Skeletal muscle cell (primary cell): ENCODE measurements around the gene CYFIP1.
"Not testable (repeated sequence)": the region's sequence is repeated elsewhere in the genome, so short reads cannot be mapped to it uniquely, and the experiment has no call there.

ENCODE experiments used
- DNase-seq: peaks from one replicate; pipeline ENCODE4 v3.0.0-alpha.2; 2010; ENCODE audit warnings: low read depth
- H3K4me3 ChIP-seq: 2 replicates; pipeline ENCODE4 v1.5.1; 2011; ENCODE audit warnings: low read depth, mild to moderate bottlenecking, control low read depth, low read length, moderate library complexity

Gene CYFIP1

GRCh38 chr15:22980189-22981050 lies at the start of gene CYFIP1:
Gene CYFIP1 (minus strand): TSS chr15:22980368. CDS start chr15:22947285, 33,083 bp downstream.
- DNase-seq: peak; percentile 57
- H3K4me3 ChIP-seq: peak within 1 kb of the TSS; percentile 92

- DNase-seq: no peak
Measured at GRCh38 chr15:23026218-23026617, 46.0 kb upstream of the CYFIP1 start.

GRCh38 chr15:23022156-23022555 lies 42.0 kb upstream of the CYFIP1 start:
- DNase-seq: no peak
- H3K4me3 ChIP-seq: no peak overlapping the region

More at GRCh38 chr15:23026218-23026617, 46.0 kb upstream of the CYFIP1 start:
- H3K4me3 ChIP-seq: no peak overlapping the region

GRCh38 chr15:23014394-23015000 lies 34.3 kb upstream of the CYFIP1 start:
- DNase-seq: no peak
- no peak overlapping the region for H3K4me3 ChIP-seq

GRCh38 chr15:23013681-23014080 lies 33.5 kb upstream of the CYFIP1 start:
- no peak overlapping the region for H3K4me3 ChIP-seq
- no peak for DNase-seq

- not testable (repeated sequence) for DNase-seq, H3K4me3 ChIP-seq
Measured at GRCh38 chr15:23012616-23013015, 32.4 kb upstream of the CYFIP1 start.

- no peak for DNase-seq
- no peak overlapping the region for H3K4me3 ChIP-seq
Measured at GRCh38 chr15:23003736-23004135, 23.6 kb upstream of the CYFIP1 start.

- DNase-seq: no peak
- H3K4me3 ChIP-seq: no peak overlapping the region
Measured at GRCh38 chr15:23002920-23003319, 22.8 kb upstream of the CYFIP1 start.

- no peak overlapping the region for H3K4me3 ChIP-seq
- DNase-seq: no peak
Measured at GRCh38 chr15:22995795-22996194, 15.6 kb upstream of the CYFIP1 start.

GRCh38 chr15:22992024-22992326 lies 11.8 kb upstream of the CYFIP1 start:
- DNase-seq: no peak
- H3K4me3 ChIP-seq: no peak overlapping the region

- no peak overlapping the region for H3K4me3 ChIP-seq
- DNase-seq: no peak
Measured at GRCh38 chr15:22989576-22990477, 9.7 kb upstream of the CYFIP1 start.

GRCh38 chr15:22988811-22989210 lies 8.6 kb upstream of the CYFIP1 start:
- no peak overlapping the region for H3K4me3 ChIP-seq
- DNase-seq: no peak

- not testable (repeated sequence) for DNase-seq
Measured at GRCh38 chr15:22981931-22982330, 1.8 kb upstream of the CYFIP1 start.

GRCh38 chr15:22981051-22981840 lies 1.1 kb upstream of the CYFIP1 start:
- DNase-seq: no peak
- H3K4me3 ChIP-seq: peak overlapping the region; percentile 92

More at GRCh38 chr15:22981931-22982330, 1.8 kb upstream of the CYFIP1 start:
- H3K4me3 ChIP-seq: not testable (repeated sequence)

- peak overlapping the region; percentile 92 for H3K4me3 ChIP-seq
- DNase-seq: no peak
Measured at GRCh38 chr15:22979238-22980188, 655 bp downstream of the CYFIP1 start.

GRCh38 chr15:22978691-22979237 lies 1.4 kb downstream of the CYFIP1 start:
- H3K4me3 ChIP-seq: peak overlapping the region; percentile 92
- no peak for DNase-seq

- DNase-seq: no peak
- no peak overlapping the region for H3K4me3 ChIP-seq
Measured at GRCh38 chr15:22974745-22975144, 5.4 kb downstream of the CYFIP1 start.

- DNase-seq: no peak
- no peak overlapping the region for H3K4me3 ChIP-seq
Measured at GRCh38 chr15:22973987-22974386, 6.2 kb downstream of the CYFIP1 start.
